Stimulated activated CD8-positive, alpha-beta memory T cell treated with anti-CD3 and anti-CD28 coated beads, Interleukin-4, amount 100 ng/mL, for 1 hour (primary cell): ENCODE results near the gene UGP2.

Experiments used
- DNase-seq, 2 donors: peaks; one replicate each; pipeline ENCODE4 v3.0.0-alpha.2; 2020; ENCODE audit warnings: low read depth in 2 of 2, low spot score in 1 of 2

The UGP2 gene

DNA sequence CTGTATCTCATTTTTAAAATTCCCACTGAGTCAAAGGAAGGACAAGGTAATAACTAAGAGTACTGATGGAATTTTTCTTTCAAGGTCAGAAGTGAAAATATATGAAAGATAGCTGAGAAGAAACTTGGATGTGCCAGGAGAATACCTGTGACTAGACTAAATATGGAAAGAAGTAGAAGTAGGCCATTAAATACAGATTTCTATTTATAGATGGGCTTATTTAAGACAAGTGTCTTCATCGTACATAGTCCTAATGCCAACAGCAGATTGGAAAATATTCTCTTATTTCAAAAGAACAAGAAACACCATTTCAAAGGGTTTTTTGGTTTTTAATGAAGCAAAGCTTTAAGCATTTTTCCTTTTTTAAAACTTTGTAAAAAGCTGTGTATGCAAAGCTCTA is 22.0 kb downstream of the UGP2 start:
- no peak for DNase-seq

DNA sequence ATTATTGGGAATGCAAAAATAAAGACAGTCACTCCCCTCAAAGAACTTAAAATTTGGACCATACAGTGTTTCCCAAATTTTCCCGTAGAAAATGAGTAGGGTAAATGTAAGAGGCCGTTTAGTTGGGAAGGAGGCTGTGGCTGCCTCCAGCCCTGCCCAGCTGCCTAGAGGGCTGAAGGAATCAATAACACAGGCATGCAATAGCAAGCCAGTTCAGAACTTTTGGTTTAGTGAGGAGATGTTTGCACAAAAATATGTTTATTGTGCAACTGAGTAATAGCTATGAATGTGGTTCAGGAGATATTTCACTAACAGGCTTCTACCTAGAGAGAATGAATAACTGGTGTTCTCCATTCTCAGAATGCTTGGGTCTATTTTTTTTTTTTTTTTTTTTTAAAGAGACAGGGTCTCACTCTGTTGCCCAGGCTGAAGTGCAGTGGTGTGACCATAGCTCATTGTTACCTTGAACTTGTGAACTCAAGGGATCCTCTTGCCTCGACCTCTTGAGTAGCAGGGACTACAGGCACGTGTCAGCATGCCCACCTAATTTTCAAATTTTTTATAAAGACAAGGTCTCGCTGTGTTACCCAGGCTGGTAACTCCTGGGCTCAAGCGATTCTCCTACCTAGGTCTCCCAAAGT is 23.6 kb downstream of the UGP2 start:
- DNase-seq, result no peak

DNA sequence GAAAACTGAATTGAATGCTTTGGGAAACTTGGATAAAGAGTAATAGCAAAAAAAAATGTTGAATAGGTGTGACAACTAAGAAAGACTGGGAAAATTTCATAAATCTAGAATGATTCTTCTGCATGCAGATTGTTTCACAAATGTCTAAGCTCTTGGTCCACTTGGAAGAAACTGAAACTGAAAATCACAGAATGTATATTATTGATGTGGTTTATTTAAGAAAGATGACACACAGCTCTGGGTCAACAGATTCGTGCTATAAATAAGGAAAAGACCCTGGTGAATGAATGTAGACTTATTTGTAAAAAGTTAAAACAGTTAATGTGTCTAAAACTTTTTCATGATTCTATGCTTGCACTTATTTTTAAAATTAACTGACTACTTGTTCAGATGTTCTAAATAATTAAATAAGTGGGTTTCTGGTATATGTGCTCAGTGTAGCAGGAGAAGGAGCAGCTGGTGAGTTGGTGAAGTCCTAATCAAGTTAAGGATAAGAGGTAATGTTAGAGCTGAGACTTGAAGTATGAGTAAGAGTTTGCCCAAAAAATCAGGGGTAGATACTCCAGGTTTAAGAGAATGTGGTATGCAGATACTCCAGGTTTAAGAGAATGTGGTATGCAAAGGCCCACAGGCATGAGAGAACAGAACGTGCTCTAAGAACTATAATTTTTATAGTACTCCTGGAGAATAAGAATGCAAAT is 24.5 kb downstream of the UGP2 start:
- no peak for DNase-seq

DNA sequence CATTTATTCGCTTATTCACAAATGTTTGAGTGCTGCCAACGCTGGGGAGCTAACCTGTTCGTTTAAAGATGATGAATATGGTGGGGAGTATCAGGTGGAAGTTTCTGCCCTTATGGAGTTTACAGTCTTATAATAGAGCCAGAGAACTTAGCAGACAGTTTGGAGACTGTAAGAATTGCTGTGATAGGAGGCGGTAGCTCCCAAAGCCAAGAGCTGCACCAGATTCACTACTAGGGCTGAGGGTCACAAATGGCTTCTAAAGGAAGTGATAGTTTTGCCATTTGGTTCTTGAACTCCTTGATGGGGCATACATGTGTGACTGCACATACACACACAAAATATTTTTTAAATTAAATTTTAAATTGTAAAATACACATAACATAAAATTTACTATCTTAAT is 29.0 kb downstream of the UGP2 start:
- DNase-seq, result no peak

DNA sequence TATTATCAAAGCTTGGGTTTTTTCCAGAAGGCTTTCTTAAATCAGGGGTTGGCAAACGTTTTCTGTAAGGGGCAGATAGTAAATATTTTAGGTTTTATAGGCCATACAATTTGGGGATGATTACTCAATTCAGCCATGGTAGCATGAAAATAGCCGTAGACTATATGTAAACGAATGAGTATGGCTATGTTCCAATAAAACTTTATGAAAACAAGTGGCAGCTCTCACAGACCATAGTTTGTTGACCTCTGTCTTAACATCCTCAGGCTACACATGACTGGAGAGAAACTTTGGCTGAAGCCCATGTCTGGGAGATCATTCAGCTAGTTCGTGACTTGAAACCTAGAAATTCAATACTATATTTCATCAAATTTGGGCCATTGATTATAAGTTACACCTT is 30.2 kb downstream of the UGP2 start:
- no peak for DNase-seq

DNA sequence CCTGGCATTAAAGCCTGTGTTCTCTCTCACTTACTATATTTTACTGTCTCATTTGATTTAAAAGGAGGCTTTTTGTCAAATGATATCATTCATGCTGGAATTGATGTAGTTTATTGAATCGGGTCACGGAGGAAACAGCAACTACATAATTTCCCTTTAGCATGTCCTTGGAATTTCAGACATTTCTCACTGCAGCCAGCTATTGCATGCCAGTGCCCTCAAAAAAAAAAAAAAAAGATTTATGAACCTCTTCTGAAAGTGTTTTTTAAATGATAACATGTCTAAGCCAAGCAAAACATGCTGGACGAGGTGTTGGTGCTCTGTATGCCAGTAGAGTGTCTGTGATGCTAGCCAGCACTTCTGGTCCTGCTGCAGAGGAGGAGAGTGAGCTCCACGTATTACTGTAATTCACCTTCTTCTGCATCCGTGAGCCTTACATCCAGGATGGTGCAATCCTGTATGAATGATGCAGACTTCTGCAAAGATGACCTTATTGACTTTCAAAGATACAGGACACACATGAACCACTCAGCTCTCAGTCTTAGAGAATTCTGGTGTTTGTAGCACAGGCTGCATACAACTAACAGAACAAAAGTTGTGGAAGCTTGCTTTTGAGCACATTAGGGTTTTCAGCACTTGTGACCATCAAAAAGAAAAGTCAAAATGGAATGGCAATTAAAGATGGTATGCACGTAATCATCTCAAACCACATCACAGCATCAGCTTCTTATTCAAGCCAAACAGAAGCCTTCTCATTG is 31.1 kb downstream of the UGP2 start:
- no peak for DNase-seq

DNA sequence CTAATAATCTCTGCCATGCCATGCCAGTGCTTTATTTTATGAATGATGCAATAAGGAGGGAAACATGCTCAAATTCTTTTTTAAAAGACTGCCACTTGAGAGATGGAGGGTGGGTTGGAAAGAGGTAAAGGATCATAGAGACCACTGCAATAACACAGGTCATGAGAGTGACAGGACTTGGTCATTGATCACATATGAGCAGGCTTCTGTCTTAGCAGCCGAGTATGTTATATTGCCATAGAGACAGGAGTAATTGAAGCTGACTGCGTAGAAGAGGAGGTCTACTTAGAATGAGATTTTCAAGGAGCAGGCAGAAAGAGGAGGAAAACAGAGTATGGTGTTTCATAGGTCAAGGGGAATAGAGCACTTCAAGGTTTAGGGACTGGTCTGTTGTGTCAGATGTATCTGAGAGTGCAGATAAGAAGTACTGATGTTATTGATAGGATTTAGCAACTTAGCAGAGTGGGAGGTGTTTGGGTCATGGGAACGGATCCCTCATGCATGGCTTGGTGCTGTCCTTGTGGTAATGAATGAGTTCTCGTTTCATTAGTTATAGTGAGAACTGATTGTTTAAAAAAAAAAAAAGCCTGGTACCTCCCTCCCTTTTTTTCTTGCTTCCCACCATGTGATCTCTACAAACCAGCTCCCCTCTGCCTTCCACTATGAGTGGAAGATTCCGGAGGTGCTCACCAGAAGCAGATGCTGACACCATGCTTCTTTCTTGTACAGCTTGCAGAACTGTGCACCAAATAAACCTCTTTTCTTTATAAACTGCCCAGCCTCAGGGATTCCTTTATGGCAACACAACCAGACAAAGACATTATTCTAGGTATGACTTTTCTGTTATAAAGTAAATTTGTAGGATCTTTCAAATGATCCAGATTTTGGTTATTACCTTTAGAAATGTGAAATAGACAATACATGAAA is 32.8 kb downstream of the UGP2 start:
- DNase-seq, result no peak

DNA sequence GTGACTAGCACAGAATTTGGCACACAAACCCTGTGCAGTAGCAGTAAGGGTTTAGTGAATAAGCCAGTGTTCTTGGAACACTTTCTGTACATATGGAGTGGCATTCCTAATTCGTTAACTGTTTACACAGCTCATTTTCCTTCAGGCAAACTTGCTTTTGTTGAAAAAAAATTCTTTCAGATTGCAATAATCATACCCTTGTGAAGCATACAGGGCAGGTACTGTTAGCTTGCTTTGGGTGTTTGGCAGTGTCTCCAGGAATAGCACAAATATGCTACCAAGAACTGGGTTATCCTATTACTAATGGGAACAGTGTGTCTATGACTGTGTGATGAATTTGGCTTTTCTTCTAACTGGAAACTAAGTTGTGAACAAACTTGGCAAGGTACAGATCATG is 33.4 kb downstream of the UGP2 start:
- DNase-seq, result no peak

DNA sequence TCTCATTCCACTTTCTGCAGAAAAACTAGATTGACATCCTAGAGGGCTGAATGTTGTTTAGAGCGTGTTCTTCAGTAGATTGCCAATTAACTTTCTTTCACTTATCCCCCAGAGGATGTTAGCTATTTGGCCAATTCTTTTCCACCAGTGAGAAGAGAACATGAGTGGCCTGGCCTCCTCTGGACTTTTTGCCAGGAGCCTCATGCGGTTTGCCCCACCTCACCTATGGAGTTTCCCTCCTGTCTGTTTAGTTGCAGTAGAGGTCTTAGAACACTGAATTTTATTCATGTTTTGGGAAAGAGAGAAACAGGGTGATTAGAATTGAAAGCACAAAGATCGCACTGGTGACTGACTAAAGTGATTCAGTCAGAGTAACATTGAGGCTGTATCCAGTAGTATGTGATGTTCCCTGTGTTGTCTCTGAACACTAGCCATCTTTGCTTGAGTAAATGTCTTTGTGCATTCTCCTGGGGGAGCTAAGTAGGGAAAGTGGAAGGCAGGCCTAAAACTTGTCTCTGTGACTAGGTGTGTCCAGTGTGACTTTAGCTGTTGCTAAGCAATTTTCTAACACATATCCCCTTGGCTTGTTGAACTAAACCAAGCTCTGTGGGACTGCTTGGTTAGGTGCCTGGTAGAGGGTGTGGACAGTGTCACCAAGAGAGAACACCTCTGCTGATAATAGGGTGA is 34.0 kb downstream of the UGP2 start:
- DNase-seq, result no peak

DNA sequence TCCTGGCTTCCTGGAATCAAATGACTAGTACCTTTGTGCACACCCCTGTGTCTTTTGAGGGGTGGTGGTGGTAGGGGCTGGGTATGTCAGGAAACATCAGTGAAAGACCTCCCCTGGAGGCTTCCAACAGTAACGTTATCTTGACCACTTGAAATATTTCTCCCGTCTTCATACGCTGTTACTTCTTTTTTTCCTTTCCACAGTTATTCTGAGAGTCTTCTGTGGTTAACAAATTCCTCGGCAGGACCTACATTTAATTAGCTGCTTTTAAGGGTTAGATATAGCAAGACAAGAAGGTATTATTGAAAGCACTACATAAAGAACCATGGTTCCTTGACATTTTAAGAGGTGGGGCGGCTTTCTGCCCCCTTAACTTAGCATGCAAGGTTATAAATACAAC is 34.6 kb downstream of the UGP2 start:
- DNase-seq, result no peak

DNA sequence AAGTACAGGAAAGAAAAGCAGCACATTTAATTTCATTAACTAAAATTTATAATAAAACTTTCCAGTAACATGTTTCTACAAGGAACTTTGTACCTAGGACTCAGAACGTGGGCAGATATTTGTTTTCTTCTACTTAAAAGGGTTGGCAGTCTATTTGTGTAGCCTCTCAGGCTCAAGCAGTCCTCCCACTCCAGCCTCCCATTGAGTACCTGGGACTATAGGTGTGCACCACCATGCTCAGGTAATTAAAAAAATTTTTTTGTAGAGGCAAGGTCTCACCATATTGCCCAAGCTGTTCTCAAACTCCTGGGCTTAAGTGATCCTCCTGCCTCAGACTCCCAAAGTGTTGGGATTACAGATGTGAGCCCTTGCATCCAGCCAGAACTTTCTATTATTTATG is 36.8 kb downstream of the UGP2 start:
- DNase-seq, result no peak

DNA sequence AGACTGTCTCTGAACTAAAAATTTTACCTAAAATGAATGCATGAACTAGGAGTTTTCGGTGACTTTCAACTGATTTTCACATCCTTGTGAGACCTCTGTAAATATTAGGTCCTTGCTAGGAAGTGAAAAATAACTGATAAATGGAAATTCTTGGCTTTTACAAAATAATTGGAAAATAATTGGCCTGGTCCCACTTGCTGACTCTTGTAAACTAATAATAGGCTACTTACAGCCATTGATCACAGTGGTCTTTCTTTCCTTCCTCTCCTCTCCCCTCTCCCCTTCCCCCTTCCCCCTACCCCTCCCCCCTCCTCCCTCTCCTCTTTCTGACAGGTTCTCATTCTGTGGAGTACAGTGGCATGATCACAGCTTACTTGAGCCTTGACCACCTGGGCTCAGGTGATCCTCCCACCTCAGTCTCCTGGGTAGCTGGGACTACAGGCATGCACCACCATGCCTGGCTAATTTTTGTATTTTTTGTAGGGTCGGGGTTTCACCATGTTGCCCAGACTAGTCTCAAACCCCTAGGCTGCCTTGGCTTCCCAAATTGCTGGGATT is 38.3 kb downstream of the UGP2 start:
- DNase-seq, result no peak

DNA sequence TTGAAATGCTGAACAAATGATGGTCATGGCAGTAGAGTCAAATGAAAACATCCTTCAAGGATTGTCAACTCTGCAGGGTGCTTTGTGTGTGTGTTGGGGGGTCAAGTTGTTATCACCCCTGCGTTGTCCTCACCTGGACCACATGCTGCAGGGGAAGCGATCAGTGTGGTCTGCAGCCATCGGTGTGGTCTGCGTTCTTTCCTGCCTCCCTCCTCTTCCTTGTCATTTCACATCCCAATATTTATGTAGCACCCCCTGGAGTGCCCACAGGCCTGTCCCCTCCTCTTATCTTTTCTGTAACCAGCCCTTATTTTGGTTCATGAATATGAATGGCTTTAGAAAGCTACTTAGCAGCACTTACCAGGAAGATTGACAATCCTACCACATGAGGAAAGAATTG is 38.9 kb downstream of the UGP2 start:
- DNase-seq, result no peak

DNA sequence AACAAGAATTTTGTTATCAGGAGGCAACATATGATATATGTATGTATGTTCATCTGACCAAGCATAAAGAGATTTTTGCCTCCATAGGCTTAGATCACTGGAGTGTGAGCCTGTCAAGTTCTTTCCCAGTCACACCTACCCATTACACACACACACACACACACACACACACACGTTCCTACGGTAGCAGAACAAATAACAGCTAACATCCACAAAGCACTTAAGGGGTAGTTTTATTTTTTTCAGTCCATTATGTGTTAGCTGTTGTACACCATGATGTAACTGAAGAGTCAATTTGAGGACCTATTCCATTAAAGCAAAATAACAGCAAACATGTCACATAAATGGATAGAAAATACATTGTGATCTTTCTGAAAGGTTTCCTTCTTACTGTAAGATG is 39.5 kb downstream of the UGP2 start:
- no peak for DNase-seq

DNA sequence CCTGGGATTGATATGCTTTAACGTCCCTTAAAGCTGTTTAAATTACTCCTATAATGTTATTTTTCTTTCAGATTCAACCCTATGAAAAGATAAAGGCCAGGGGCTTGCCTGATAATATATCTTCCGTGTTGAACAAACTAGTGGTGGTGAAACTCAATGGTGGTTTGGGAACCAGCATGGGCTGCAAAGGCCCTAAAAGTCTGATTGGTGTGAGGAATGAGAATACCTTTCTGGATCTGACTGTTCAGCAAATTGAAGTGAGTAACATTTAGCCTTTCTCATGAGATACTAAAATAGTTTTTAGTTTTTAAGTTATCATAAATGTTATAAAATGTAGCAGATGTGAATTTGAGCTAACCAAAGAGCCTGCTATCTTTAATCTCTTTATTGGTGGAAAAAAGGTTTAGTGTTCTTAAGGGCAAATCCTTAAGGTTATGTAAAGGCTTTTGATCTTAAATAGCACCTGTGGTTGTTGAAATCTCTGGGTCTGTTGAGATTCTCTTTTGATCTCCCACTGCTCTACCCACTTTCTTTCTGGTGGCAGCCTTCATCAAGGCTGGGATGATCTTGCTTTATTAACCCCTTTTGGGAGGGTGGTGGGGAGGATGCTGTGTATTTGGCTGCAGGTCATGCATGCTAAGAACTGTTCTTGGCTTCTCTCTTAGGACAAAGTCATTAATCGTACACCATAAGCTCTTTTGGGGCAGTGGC is 40.9 kb downstream of the UGP2 start:
- no peak for DNase-seq

DNA sequence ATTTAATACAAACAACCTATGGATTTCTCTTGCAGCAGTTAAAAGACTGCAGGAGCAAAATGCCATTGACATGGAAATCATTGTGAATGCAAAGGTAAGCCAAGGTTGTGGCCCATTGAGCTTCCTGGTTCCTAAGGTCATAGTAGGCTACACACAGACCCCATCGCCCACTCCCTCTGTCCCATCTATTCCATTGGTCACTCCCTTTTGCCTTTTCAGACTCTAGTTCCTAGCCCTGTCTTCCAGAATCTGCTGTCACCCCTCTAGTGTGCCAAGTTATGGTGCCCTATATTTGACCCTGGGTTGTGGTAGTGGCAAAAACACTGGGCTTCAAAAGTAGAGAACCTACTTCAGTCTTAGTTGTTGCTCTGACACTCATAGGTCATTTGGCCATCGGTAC is 44.7 kb downstream of the UGP2 start:
- no peak for DNase-seq

DNA sequence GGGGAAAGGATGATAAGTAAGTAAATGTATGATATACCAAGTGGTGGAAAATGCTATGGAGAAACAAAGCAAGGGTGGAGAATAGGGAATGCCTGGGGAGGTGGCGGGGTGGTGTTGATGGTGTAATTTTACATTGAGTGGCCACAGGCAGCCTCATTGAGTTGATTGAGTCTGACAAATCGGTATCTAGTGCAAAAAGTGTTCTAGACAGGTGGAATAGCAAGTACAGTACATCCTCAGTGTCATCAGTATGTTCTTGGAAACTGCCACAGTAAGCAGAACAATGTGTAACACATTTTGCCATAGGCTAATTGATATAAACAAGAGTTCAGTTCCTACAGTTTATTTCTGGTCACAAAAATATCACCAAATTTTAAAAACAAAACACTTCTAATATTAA is 46.4 kb downstream of the UGP2 start:
- no peak for DNase-seq

DNA sequence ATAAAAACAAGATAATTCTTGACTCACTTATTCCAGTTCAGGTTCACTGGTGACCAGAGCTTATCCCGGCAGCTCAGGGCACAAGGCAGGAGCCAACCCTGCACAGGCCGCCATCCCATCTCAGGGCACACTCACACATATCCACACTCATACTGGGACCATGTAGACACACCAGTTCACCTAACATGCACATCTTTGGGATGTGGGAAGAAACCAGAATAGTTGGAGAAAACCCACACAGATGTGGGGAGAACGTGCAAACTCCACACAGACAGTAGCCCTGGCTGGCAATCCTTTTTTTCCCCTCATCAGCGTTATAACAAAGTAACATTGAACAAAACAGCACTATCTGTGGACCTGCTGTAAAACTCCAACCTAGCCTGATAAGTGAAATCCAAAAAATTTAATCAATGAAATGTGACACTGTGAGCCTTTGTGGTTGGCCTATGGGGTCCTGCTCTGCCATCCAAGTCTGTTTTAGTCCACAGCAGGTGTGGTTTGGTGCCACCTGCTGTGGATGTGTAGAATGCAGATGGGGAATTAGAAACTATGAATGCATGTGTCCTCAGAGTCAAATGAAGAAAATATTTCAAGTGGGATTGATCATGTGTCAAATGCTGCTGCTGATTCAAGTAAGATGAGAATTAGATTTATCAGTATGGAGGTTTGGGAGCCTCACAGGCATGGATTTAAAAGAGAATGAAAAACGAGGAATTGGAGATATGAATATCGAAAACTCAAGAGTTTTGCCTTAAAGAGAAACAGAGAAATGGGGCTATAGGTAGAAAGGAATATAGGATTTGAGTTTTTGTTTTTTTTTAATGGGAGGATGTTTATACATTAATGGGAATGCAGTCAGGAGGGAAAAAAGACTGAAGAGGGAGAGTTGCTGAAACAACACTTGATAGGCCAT is 47.0 kb downstream of the UGP2 start:
- DNase-seq, result no peak

DNA sequence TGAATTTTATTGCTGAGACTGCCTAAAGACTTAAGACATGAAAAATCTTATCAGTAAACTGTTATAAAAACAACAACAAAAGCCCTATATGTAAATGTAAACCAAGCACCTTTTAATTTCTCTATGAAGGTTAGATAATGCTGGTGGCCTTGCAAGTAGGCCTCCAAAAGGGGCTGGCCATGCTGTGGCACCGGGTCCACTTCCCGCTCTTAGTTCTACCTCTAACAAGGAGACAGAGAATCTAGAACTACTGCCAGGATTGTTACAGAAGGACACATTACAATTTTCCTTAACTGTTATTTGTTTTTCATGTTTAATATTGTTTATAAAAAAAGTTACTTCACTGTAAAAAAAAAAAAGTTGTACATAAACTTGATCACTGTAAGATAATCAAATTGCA is 49.0 kb downstream of the UGP2 start:
- no peak for DNase-seq
